HepG2 (cell line): Measurements from ENCODE around the gene CD68. TPM values are rescaled to one million over a fixed set of nuclear protein-coding genes. Genes with fewer than 3 reads are reported as not detected.
A peak's percentile ranks its signal among the peaks of the same experiment; 100 is the strongest.

Experiments used
- IKZF4 ChIP-seq: sonication (generic); formaldehyde crosslinking; IDR thresholded peaks from 2 replicates; pipeline ENCODE4 v1.5.1; 2020; ENCODE audit warnings: borderline replicate concordance, mild to moderate bottlenecking, low read depth, missing genetic modification reagents; ENCODE audit errors: not compliant biosample characterization
- NR2F2 ChIP-seq: IDR thresholded peaks from 2 replicates; pipeline ENCODE4 v1.6.1; 2012; ENCODE audit warnings: low read depth, inconsistent platforms, borderline replicate concordance
- TAF1 ChIP-seq: sonication (generic); formaldehyde crosslinking; IDR thresholded peaks from 2 replicates; pipeline ENCODE4 v1.4.0; 2020; ENCODE audit warnings: missing genetic modification reagents
- polyA plus RNA-seq, 8 experiments: library from polyadenylated mRNA; depleted of rRNA in 3 of 8; stranded (reverse) in 7 of 8; unstranded in 1 of 8; fragments of >200 nt; fragmentation: Illumina TruSeq in 4 of 8; extraction: Trizol in 4 of 8; gene quantifications; 2 replicates each; pipeline versions ENCODE4 v1.2.1 to v1.2.3, GENCODE V29; 2011 to 2016; ENCODE audit warnings: low read depth in 4 of 8, missing spikeins in 1 of 8, mixed read lengths in 1 of 8; ENCODE audit not compliant: insufficient read depth in 1 of 8
- total RNA-seq, 5 experiments: library from RNA; depleted of rRNA; stranded (reverse); fragments of >200 nt; fragmentation: Illumina TruSeq; extraction: Trizol; gene quantifications; 2 replicates each; pipeline ENCODE4 v1.2.3, GENCODE V29; 2016; ENCODE audit warnings: low read depth in 1 of 5
- TF ChIP-seq, protein P1 (sequence below): sonication (generic); formaldehyde crosslinking; IDR thresholded peaks from 2 replicates; pipeline ENCODE4 v1.8.0; 2022; ENCODE audit warnings: low read depth, missing genetic modification reagents
- TF ChIP-seq, protein P2 (sequence below): sonication (generic); formaldehyde crosslinking; IDR thresholded peaks from 2 replicates; pipeline ENCODE4 v1.4.0; 2020; ENCODE audit warnings: missing genetic modification reagents, mild to moderate bottlenecking, borderline replicate concordance
- TF ChIP-seq, protein P3 (sequence below): sonication (generic); formaldehyde crosslinking; IDR thresholded peaks from 2 replicates; pipeline ENCODE4 v1.4.0; 2020; ENCODE audit warnings: missing genetic modification reagents, mild to moderate bottlenecking, borderline replicate concordance
- TF ChIP-seq, protein P4 (sequence below): sonication (generic); formaldehyde crosslinking; IDR thresholded peaks from 2 replicates; pipeline ENCODE4 v1.8.0; 2023; ENCODE audit warnings: mild to moderate bottlenecking, missing genetic modification reagents

CD68 gene
- total and polyA plus RNA-seq, 2 of the 13 experiments (the other 11 are each of a cell fraction or from before 2014, with no cell fraction given), result 10.3 to 104 TPM

DNA sequence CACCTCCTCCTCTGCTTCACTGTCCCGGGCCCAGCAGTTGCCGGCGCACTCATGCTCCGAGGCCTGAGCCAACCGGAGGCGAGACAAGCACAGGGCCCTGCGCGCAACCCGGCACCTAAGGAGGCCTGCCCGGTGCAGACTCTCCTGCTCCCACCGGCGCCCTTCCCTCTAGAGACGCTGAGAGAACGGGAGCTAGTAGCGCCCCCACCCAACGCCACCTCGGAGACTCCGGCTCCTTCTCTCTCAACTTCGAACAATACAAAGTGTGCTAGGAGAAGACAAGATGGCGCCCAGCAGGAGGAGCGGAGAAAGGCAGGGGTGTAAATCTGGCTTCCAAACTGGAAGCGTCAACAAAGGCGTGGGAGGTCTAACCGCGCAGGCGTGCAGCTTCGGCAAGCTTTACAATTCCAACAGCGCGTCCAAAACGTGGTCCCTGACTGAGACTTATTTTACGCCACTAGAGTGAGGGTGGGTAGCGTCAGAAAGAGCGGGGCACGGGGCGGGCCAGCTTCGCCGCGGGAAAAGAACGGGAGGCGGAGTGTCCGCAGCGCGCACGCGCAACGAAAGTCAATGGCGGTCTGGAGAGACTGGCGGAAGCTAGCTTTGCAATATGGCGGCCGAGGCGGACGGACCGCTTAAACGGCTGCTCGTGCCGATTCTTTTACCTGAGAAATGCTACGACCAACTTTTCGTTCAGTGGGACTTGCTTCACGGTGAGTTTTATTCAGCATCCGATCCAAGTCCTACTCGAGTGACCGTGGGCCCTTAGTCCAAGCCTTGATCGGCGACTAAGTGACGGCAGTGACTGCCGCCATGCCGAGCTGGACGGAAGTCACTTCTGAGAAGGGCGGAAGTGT lies 4.0 kb downstream of the CD68 start, which contains the start of gene MPDU1 (continued):
- TF ChIP-seq, protein P1, sequence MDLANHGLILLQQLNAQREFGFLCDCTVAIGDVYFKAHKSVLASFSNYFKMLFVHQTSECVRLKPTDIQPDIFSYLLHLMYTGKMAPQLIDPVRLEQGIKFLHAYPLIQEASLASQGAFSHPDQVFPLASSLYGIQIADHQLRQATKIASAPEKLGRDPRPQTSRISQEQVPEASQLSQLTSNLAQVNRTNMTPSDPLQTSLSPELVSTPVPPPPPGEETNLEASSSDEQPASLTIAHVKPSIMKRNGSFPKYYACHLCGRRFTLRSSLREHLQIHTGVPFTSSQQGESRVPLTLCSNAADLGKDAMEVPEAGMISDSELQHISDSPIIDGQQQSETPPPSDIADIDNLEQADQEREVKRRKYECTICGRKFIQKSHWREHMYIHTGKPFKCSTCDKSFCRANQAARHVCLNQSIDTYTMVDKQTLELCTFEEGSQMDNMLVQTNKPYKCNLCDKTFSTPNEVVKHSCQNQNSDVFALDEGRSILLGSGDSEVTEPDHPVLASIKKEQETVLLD, result no peak; the same call in 1 of the 2 replicates
- TF ChIP-seq, protein P2, sequence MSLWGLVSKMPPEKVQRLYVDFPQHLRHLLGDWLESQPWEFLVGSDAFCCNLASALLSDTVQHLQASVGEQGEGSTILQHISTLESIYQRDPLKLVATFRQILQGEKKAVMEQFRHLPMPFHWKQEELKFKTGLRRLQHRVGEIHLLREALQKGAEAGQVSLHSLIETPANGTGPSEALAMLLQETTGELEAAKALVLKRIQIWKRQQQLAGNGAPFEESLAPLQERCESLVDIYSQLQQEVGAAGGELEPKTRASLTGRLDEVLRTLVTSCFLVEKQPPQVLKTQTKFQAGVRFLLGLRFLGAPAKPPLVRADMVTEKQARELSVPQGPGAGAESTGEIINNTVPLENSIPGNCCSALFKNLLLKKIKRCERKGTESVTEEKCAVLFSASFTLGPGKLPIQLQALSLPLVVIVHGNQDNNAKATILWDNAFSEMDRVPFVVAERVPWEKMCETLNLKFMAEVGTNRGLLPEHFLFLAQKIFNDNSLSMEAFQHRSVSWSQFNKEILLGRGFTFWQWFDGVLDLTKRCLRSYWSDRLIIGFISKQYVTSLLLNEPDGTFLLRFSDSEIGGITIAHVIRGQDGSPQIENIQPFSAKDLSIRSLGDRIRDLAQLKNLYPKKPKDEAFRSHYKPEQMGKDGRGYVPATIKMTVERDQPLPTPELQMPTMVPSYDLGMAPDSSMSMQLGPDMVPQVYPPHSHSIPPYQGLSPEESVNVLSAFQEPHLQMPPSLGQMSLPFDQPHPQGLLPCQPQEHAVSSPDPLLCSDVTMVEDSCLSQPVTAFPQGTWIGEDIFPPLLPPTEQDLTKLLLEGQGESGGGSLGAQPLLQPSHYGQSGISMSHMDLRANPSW (CRISPR knock-in tag), result peak; percentile 64; the same call in 1 of the 2 replicates
- peak; percentile 54 for TF ChIP-seq IKZF4 (CRISPR knock-in tag)
- no peak for TF ChIP-seq NR2F2
- peak; percentile 99 for TF ChIP-seq TAF1 (CRISPR knock-in tag)
- TF ChIP-seq, protein P3, sequence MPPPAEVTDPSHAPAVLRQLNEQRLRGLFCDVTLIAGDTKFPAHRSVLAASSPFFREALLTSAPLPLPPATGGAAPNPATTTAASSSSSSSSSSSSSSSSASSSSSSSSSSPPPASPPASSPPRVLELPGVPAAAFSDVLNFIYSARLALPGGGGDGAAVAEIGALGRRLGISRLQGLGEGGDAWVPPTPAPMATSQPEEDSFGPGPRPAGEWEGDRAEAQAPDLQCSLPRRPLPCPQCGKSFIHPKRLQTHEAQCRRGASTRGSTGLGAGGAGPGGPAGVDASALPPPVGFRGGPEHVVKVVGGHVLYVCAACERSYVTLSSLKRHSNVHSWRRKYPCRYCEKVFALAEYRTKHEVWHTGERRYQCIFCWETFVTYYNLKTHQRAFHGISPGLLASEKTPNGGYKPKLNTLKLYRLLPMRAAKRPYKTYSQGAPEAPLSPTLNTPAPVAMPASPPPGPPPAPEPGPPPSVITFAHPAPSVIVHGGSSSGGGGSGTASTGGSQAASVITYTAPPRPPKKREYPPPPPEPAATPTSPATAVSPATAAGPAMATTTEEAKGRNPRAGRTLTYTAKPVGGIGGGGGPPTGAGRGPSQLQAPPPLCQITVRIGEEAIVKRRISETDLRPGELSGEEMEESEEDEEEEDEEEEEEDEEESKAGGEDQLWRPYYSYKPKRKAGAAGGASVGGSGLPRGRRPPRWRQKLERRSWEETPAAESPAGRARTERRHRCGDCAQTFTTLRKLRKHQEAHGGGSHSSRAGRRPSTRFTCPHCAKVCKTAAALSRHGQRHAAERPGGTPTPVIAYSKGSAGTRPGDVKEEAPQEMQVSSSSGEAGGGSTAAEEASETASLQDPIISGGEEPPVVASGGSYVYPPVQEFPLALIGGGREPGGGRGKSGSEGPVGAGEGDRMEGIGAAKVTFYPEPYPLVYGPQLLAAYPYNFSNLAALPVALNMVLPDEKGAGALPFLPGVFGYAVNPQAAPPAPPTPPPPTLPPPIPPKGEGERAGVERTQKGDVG (CRISPR knock-in tag), result peak; percentile 54; the same call in 1 of the 2 replicates
- TF ChIP-seq, protein P4, sequence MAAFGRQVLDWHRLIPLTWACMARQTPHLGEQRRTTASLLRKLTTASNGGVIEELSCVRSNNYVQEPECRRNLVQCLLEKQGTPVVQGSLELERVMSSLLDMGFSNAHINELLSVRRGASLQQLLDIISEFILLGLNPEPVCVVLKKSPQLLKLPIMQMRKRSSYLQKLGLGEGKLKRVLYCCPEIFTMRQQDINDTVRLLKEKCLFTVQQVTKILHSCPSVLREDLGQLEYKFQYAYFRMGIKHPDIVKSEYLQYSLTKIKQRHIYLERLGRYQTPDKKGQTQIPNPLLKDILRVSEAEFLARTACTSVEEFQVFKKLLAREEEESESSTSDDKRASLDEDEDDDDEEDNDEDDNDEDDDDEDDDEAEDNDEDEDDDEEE (CRISPR knock-in tag), result peak; percentile 71; the same call in 1 of the 2 replicates
